Loucy (cell line): ENCODE measurements around the gene RUNX2.

Experiments
- H2AFZ ChIP-seq: fragments of 200-600 bp; sonication (generic); 2 replicates; pipeline ENCODE4 v1.6.0; 2016; ENCODE audit warnings: antibody characterized with exemption, mild to moderate bottlenecking, low read length, moderate library complexity
- H3F3A ChIP-seq: fragments of 200-600 bp; 2 replicates; pipeline ENCODE4 v1.6.0; 2016; ENCODE audit warnings: antibody characterized with exemption, low read depth, mild to moderate bottlenecking
- H3K27me3 ChIP-seq: fragments of 200-600 bp; sonication (generic); 2 replicates; pipeline ENCODE4 v1.6.1; 2014; ENCODE audit warnings: low read length, mild to moderate bottlenecking; ENCODE audit not compliant: insufficient read depth, poor library complexity, severe bottlenecking
- H3K36me3 ChIP-seq: fragments of 200-600 bp; sonication (generic); 2 replicates; pipeline ENCODE4 v1.6.1; 2016; ENCODE audit warnings: low read length; ENCODE audit not compliant: insufficient read depth
- H3K4me1 ChIP-seq: fragments of 200-600 bp; sonication (generic); 2 replicates; pipeline ENCODE4 v1.5.1; 2014; ENCODE audit warnings: low read length, mild to moderate bottlenecking; ENCODE audit not compliant: insufficient read depth, poor library complexity, severe bottlenecking
- H3K4me2 ChIP-seq: fragments of 200-600 bp; sonication (generic); 2 replicates; pipeline ENCODE4 v1.6.0; 2014; ENCODE audit warnings: antibody characterized with exemption, low read length, low read depth, mild to moderate bottlenecking; ENCODE audit not compliant: poor library complexity, severe bottlenecking
- H3K4me3 ChIP-seq: fragments of 200-600 bp; sonication (generic); 2 replicates; pipeline ENCODE4 v1.5.1; 2014; ENCODE audit warnings: low read length, mild to moderate bottlenecking, mixed read lengths; ENCODE audit not compliant: poor library complexity, severe bottlenecking
- H3K79me2 ChIP-seq: fragments of 200-600 bp; sonication (generic); 2 replicates; pipeline ENCODE4 v1.6.1; 2014; ENCODE audit warnings: low read length; ENCODE audit not compliant: insufficient read depth
- H3K9ac ChIP-seq: fragments of 200-600 bp; sonication (generic); 2 replicates; pipeline ENCODE4 v1.6.0; 2014; ENCODE audit warnings: mild to moderate bottlenecking, low read depth, low read length, moderate library complexity; ENCODE audit not compliant: poor library complexity, severe bottlenecking
- H3K9me2 ChIP-seq: fragments of 200-600 bp; sonication (generic); replicated peaks from 2 replicates; pipeline ENCODE4 v1.6.1; 2016; ENCODE audit warnings: low read depth, low read length, mixed read lengths
- H3K9me3 ChIP-seq: fragments of 200-600 bp; sonication (generic); 2 replicates; pipeline ENCODE4 v1.6.1; 2014; ENCODE audit warnings: mild to moderate bottlenecking, antibody characterized with exemption, low read length, low read depth; ENCODE audit not compliant: insufficient read depth
- H4K20me1 ChIP-seq: fragments of 200-600 bp; sonication (generic); 2 replicates; pipeline ENCODE4 v1.6.0; 2014; ENCODE audit warnings: antibody characterized with exemption, low read length, mild to moderate bottlenecking; ENCODE audit not compliant: insufficient read depth, poor library complexity, severe bottlenecking
- EZH2phosphoT487 ChIP-seq: fragments of 200-600 bp; IDR thresholded peaks from 2 replicates; pipeline ENCODE4 v1.6.1; 2018; ENCODE audit warnings: antibody characterized with exemption, mild to moderate bottlenecking, moderate library complexity, borderline replicate concordance
- TF ChIP-seq, protein P1 (sequence below): fragments of 200-600 bp; sonication (generic); conservative IDR thresholded peaks from 2 replicates; pipeline ENCODE4 v1.5.1; 2014; ENCODE audit warnings: mild to moderate bottlenecking, antibody characterized with exemption, low read length

RUNX2 gene

GRCh38 chr6:45297320-45297719 lies 30.8 kb upstream of the RUNX2 start:
- no peak for TF ChIP-seq EZH2phosphoT487
- no peak overlapping the region for H3K9ac ChIP-seq

GRCh38 chr6:45299096-45299581 lies 29.0 kb upstream of the RUNX2 start:
- H4K20me1 ChIP-seq: no peaks in the 10 kb centered on the region
- no peak overlapping the region for H3K4me3 ChIP-seq
- no peaks in the 10 kb centered on the region for H3K36me3 ChIP-seq
- TF ChIP-seq EZH2phosphoT487: no peak
- TF ChIP-seq, protein P1, sequence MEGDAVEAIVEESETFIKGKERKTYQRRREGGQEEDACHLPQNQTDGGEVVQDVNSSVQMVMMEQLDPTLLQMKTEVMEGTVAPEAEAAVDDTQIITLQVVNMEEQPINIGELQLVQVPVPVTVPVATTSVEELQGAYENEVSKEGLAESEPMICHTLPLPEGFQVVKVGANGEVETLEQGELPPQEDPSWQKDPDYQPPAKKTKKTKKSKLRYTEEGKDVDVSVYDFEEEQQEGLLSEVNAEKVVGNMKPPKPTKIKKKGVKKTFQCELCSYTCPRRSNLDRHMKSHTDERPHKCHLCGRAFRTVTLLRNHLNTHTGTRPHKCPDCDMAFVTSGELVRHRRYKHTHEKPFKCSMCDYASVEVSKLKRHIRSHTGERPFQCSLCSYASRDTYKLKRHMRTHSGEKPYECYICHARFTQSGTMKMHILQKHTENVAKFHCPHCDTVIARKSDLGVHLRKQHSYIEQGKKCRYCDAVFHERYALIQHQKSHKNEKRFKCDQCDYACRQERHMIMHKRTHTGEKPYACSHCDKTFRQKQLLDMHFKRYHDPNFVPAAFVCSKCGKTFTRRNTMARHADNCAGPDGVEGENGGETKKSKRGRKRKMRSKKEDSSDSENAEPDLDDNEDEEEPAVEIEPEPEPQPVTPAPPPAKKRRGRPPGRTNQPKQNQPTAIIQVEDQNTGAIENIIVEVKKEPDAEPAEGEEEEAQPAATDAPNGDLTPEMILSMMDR: no peak
- H3K9ac ChIP-seq: no peak overlapping the region
- H3F3A ChIP-seq: 0 out of 2 replicates have a peak, but pooled peaks cover 3% of the 10 kb centered on the region
- H3K4me1 ChIP-seq: peaks cover 6% of the 10 kb centered on the region
- H2AFZ ChIP-seq: no peak overlapping the region
- no peaks in the 10 kb centered on the region for H3K9me2 ChIP-seq
- H3K27me3 ChIP-seq: no peaks in the 10 kb centered on the region
- no peaks in the 10 kb centered on the region for H3K9me3 ChIP-seq
- H3K4me2 ChIP-seq: no peak overlapping the region
- no peaks in the 10 kb centered on the region for H3K79me2 ChIP-seq

More at GRCh38 chr6:45297320-45297719, 30.8 kb upstream of the RUNX2 start:
- H3K36me3 ChIP-seq: no peaks in the 10 kb centered on the region
- 0 out of 2 replicates have a peak, but pooled peaks cover 3% of the 10 kb centered on the region for H3F3A ChIP-seq
- no peaks in the 10 kb centered on the region for H3K27me3 ChIP-seq
- no peaks in the 10 kb centered on the region for H3K9me3 ChIP-seq
- H3K79me2 ChIP-seq: no peaks in the 10 kb centered on the region
- H4K20me1 ChIP-seq: no peaks in the 10 kb centered on the region
- no peaks in the 10 kb centered on the region for H3K9me2 ChIP-seq
- no peak overlapping the region for H2AFZ ChIP-seq
- no peak overlapping the region for H3K4me2 ChIP-seq
- H3K4me3 ChIP-seq: no peak overlapping the region
- no peaks in the 10 kb centered on the region for H3K4me1 ChIP-seq

- Histone ChIP-seq H3K36me3 (no peaks in the 10 kb centered on the region), H3K4me3 (no peak overlapping the region), H3K9me2 (no peaks in the 10 kb centered on the region), H3K27me3 (no peaks in the 10 kb centered on the region), H3K9me3 (no peaks in the 10 kb centered on the region), H3K4me2 (no peak overlapping the region), H3K79me2 (no peaks in the 10 kb centered on the region), H3K9ac (no peak overlapping the region), H2AFZ (no peak overlapping the region), H3F3A (peaks cover 3% of the 10 kb centered on the region; the same call in 1 of the 2 replicates), H3K4me1 (peaks cover 6% of the 10 kb centered on the region), H4K20me1 (no peaks in the 10 kb centered on the region)
- TF ChIP-seq, protein P1: no peak
- TF ChIP-seq EZH2phosphoT487: no peak
Observed at GRCh38 chr6:45300736-45301135, 27.4 kb upstream of the RUNX2 start.
